AG09309 (cell line): Measurements from ENCODE around the gene PKP1.

Source experiments
- DNase-seq: peaks from one replicate; pipeline ENCODE4 v3.0.0-alpha.2; 2010; ENCODE audit warnings: low read depth
- H3K4me3 ChIP-seq: 2 replicates; pipeline ENCODE4 v1.5.1; 2011; ENCODE audit warnings: mild to moderate bottlenecking, low read depth, low read length, moderate library complexity; ENCODE audit not compliant: control insufficient read depth
- TF ChIP-seq, protein P1 (sequence below): IDR thresholded peaks from 2 replicates; pipeline ENCODE4 v1.5.1; 2011; ENCODE audit warnings: mild to moderate bottlenecking, low read depth, low read length, inconsistent platforms; ENCODE audit not compliant: insufficient read depth, control insufficient read depth; ENCODE audit errors: missing control alignments

PKP1 gene

DNA sequence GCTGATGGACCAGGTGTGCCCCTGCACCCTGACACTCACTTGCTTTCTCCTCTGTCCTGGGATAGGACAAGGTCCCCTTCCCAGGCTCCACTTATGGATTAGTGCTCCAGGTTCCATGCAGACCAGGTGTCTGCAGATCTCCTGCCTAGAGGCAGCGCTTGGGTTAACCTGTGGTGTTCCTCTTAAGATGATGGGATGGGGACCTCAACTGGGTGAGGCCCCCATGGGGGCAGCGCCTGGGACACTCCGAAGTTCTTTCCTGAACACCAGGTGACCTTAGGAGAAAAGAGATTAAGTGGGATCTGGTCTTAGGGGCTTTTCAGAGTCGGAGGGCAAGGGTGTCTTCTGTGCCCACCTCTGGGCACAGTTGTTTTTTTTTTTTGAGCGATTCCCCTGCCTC, 72.9 kb downstream of the PKP1 start:
- TF ChIP-seq, protein P1, sequence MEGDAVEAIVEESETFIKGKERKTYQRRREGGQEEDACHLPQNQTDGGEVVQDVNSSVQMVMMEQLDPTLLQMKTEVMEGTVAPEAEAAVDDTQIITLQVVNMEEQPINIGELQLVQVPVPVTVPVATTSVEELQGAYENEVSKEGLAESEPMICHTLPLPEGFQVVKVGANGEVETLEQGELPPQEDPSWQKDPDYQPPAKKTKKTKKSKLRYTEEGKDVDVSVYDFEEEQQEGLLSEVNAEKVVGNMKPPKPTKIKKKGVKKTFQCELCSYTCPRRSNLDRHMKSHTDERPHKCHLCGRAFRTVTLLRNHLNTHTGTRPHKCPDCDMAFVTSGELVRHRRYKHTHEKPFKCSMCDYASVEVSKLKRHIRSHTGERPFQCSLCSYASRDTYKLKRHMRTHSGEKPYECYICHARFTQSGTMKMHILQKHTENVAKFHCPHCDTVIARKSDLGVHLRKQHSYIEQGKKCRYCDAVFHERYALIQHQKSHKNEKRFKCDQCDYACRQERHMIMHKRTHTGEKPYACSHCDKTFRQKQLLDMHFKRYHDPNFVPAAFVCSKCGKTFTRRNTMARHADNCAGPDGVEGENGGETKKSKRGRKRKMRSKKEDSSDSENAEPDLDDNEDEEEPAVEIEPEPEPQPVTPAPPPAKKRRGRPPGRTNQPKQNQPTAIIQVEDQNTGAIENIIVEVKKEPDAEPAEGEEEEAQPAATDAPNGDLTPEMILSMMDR = no peak
- no peak overlapping the region for H3K4me3 ChIP-seq
- DNase-seq = no peak

DNA sequence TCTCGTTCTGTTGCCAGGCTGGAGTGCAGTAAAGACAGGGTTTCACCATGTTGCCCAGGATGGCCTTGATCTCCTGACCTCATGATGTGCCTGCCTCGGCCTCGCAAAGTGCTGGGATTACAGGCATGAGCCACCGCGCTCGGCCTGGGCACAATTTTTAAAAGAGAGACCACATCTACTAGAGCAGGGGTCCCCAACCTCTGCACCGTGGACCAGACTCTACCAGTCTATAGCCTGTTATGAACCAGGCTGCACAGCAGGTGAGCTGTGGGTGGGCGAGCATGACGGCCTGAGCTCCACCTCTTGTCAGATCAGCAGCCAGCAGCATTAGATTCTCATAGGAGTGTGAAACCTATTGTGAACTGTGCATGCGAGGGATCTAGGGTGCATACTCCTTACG, 73.4 kb downstream of the PKP1 start:
- no peak overlapping the region for H3K4me3 ChIP-seq
- no peak for DNase-seq
- TF ChIP-seq, protein P1 = no peak

DNA sequence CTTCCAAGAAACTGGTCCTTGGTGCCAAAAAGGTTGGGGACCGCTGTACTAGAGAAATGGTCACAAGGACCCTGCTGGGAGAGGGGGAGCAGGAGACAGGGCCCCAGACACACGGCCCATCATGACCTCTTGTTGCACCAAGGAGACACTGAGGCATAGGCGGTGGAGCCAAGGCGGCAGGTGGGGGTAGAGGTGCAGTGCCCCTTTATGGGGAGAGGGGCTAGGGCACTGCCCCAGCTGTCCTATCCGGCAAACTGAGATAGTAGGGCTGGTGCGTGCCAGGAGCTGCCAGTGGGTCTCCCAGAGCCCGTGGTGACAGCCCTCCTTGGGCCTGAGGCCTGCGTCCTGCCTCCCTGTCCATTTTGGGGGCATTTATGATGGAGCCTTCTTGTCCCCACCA, 73.9 kb downstream of the PKP1 start:
- TF ChIP-seq, protein P1 = no peak
- no peak overlapping the region for H3K4me3 ChIP-seq
- DNase-seq = no peak

DNA sequence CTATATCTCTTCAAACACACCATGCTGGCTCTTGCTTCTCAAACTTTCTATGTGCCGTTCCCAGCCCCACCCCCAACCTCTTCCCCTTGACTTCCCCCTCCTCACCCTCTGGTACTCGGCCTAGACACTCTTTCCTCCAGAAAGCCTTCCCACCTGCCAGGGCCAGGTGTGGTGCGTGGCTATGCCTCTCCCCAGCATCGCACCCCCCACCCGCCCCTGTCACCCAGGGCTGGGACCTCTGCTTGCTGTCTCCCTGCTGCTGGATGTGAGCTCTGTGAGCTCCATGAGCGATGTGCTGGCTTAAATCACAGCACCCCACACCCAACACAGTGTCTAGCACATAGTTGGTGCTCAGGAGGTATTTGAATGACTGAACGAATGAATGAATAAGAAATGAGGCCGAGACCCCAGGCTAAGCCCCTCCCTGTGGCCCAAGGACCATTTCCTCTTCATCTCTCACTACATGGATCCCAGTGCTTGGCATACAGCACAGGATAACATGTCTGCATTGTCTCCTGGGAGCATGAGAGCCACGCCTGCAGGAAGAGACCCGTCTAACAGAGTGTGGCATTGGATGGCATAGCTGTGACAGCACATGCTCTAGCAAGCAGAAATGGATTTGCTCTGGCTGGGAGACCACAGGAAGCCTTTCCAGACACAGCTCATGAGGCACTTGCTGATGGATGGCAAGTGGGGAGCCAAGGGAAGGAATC, 74.5 kb downstream of the PKP1 start:
- TF ChIP-seq, protein P1 = no peak
- no peak overlapping the region for H3K4me3 ChIP-seq
- DNase-seq = no peak

DNA sequence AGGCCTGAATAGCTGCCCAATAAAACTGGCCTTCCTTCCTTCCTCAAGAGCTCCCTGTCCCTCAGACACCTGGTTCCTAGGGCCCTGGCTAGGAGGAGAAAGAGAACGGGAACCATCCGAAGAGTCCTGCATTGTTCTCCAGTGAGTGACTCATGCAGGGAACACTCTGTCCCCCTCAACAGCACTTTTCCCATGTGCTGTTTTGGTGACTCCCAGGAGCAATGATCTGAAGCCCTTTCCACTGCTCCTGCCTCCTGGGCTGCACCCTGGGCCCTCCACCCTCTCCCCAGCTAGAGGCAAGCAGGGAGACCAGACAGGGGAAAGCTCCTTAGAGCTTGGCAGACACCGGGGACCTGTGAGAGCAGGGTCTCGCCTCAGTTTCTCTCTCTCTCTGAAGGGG, 75.3 kb downstream of the PKP1 start:
- no peak for DNase-seq
- TF ChIP-seq, protein P1 = no peak
- no peak overlapping the region for H3K4me3 ChIP-seq

DNA sequence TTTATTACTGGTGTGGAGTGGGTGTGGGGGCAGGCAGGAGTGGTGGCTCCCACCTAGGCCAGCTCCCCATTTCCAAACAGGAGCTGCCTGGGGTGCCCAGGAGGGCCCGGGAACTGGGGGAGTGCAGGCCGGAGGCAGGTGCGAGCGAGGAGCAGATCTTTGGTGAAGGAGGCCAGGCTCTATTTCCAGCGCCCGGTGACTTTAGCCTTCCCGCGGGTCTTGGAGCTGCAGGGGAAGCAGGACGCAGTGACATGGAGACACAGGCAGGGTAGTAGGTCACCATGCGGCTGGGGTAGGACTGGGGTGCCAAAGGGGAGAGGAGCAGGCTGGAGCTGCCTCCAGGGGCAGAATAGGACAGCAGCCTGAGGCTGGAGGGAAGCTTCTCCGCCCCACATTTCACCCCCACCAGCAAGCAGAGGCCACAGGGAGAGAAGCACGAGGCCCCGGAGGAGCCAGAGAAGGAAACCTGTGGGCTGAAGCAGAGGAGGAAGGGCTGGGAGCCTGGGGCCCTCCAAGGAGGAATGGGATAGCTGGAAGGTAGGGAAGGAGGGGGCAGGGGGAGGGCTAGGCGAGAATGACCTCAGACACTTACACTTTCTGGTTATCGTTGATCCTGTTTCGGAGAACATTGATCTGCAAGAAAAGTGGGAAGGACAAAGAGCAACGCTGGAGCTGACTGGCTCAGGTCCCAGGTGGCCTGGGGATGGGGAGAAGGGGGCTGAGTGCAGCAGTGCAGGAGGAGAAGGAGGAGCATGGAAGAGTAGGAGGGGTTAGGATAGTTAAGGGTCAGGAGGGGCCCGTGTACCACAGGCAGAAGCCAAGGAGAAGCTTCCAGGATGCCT, 75.9 kb downstream of the PKP1 start:
- TF ChIP-seq, protein P1 = no peak
- no peak for DNase-seq
- no peak overlapping the region for H3K4me3 ChIP-seq

DNA sequence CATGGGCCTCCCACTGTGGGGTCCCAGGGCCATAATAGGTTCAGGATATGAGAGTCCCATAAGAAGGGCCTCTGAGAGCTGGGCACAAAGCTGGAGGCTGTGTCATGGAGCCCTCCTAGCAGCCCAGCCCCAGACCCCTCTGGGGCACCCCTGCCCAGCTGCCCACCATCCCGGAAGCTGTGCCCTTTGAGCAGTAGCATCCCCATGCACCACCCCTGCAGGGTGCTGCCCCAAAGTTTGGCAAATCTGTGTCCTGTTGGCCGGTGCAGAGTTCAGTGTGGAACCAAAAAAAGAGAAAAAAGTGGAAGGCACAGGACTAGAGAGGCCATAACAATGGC, 76.5 kb downstream of the PKP1 start:
- no peak for DNase-seq

More for the DNA sequence above, 76.5 kb downstream of the PKP1 start:
- TF ChIP-seq, protein P1 = no peak
- no peak overlapping the region for H3K4me3 ChIP-seq
